Breast epithelium (tissue), 3 donors: ENCODE data around the gene RDH14.

Experiments used
- CTCF ChIP-seq, 3 donors: fragments of 450-650 bp; IDR thresholded peaks; one replicate each; pipeline ENCODE4 v1.5.1; 2016 to 2017; ENCODE audit warnings: antibody characterized with exemption in 3 of 3, mild to moderate bottlenecking in 3 of 3, moderate library complexity in 3 of 3
- POLR2A ChIP-seq: fragments of 450-650 bp; IDR thresholded peaks from one replicate; pipeline ENCODE4 v1.6.1; 2016; ENCODE audit warnings: antibody characterized with exemption, mild to moderate bottlenecking, moderate library complexity
- POLR2AphosphoS5 ChIP-seq, 3 donors: sonication (generic); formaldehyde crosslinking; IDR thresholded peaks; one replicate each; pipeline ENCODE4 v1.6.1; 2017; ENCODE audit warnings: antibody characterized with exemption in 3 of 3

GRCh38 chr2:18593496-18593895, 33.0 kb upstream of the RDH14 start:
- TF ChIP-seq POLR2A = no peak
- no peak for TF ChIP-seq POLR2AphosphoS5 (IDR thresholded peaks at IDR 0.05)
- TF ChIP-seq CTCF (IDR thresholded peaks at IDR 0.05) = no peak
